ENCODE results near the gene MEX3B.
"Not testable (repeated sequence)": the region's sequence is repeated elsewhere in the genome, so short reads cannot be mapped to it uniquely, and the experiment has no call there.

The MEX3B gene

DNA sequence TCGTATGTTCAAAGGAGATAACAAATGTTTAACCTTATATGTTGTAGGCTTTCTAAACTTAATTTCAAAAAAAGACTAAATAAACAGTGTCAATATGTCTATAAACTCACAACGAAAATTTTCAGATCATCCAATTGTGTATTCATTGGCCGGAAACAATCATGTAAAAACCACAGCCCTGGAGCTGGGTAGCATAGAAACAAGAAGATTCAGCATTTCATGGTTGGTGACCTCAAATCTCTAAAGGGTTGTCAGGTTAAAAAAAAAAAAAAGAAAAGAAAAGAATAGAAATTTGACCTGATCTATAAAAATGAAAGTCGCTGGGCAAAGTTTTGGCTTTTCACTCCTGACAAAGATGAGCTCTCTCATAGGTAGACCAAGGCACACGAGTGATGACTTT lies 13.9 kb downstream of the MEX3B start:
- H2AFZ ChIP-seq (ENCODE audit: low read length) = no peak overlapping the region
- TF ChIP-seq, protein P1, sequence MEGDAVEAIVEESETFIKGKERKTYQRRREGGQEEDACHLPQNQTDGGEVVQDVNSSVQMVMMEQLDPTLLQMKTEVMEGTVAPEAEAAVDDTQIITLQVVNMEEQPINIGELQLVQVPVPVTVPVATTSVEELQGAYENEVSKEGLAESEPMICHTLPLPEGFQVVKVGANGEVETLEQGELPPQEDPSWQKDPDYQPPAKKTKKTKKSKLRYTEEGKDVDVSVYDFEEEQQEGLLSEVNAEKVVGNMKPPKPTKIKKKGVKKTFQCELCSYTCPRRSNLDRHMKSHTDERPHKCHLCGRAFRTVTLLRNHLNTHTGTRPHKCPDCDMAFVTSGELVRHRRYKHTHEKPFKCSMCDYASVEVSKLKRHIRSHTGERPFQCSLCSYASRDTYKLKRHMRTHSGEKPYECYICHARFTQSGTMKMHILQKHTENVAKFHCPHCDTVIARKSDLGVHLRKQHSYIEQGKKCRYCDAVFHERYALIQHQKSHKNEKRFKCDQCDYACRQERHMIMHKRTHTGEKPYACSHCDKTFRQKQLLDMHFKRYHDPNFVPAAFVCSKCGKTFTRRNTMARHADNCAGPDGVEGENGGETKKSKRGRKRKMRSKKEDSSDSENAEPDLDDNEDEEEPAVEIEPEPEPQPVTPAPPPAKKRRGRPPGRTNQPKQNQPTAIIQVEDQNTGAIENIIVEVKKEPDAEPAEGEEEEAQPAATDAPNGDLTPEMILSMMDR (IDR thresholded peaks at IDR 0.05; ENCODE audit: low read length) = no peak
- TF ChIP-seq EZH2 (IDR thresholded peaks at IDR 0.05; ENCODE audit: borderline replicate concordance, low read length) = no peak
- no peak overlapping the region for H3K4me2 ChIP-seq (ENCODE audit: low read length)
- no peaks in the 10 kb centered on the region for H3K9me2 ChIP-seq (ENCODE audit: low read depth, low read length)
- no peaks in the 10 kb centered on the region for H3F3A ChIP-seq (ENCODE audit: insufficient read depth, low read length)
- no peaks in the 10 kb centered on the region for H3K9me3 ChIP-seq (ENCODE audit: low read length)
- H3K79me2 ChIP-seq (ENCODE audit: insufficient read depth, low read length) = no peaks in the 10 kb centered on the region
- H3K36me3 ChIP-seq (ENCODE audit: insufficient read depth, low read length) = no peaks in the 10 kb centered on the region
- H3K27me3 ChIP-seq (ENCODE audit: insufficient read depth, low read length) = no peaks in the 10 kb centered on the region
- no peaks in the 10 kb centered on the region for H3K4me1 ChIP-seq (ENCODE audit: insufficient read depth, low read length, severe bottlenecking)
- H3K4me3 ChIP-seq (ENCODE audit: low read depth, low read length, poor library complexity, severe bottlenecking) = no peak overlapping the region
- H3K27ac ChIP-seq (ENCODE audit: low read depth, low read length, poor library complexity, severe bottlenecking) = no peak overlapping the region
- no peak overlapping the region for H3K9ac ChIP-seq (ENCODE audit: low read length)
- no peaks in the 10 kb centered on the region for H4K20me1 ChIP-seq (ENCODE audit: insufficient read depth, low read length)

GRCh38 chr15:82030176-82030575 lies 15.6 kb downstream of the MEX3B start:
- Histone ChIP-seq H3K27me3 (ENCODE audit: insufficient read depth, low read length) (no peaks in the 10 kb centered on the region), H3K9ac (ENCODE audit: low read length) (no peak overlapping the region), H3K9me3 (ENCODE audit: low read length) (no peaks in the 10 kb centered on the region), H3K79me2 (ENCODE audit: insufficient read depth, low read length) (no peaks in the 10 kb centered on the region), H3K9me2 (ENCODE audit: low read depth, low read length) (no peaks in the 10 kb centered on the region), H3F3A (ENCODE audit: insufficient read depth, low read length) (no peaks in the 10 kb centered on the region), H3K36me3 (ENCODE audit: insufficient read depth, low read length) (no peaks in the 10 kb centered on the region), H4K20me1 (ENCODE audit: insufficient read depth, low read length) (no peaks in the 10 kb centered on the region), H3K27ac (ENCODE audit: low read depth, low read length, poor library complexity, severe bottlenecking) (no peak overlapping the region), H3K4me3 (ENCODE audit: low read depth, low read length, poor library complexity, severe bottlenecking) (no peak overlapping the region), H3K4me1 (ENCODE audit: insufficient read depth, low read length, severe bottlenecking) (no peaks in the 10 kb centered on the region), H3K4me2 (ENCODE audit: low read length) (no peak overlapping the region), H2AFZ (ENCODE audit: low read length) (no peak overlapping the region)
- TF ChIP-seq EZH2 (IDR thresholded peaks at IDR 0.05; ENCODE audit: borderline replicate concordance, low read length) = no peak
- TF ChIP-seq, protein P1 (IDR thresholded peaks at IDR 0.05; ENCODE audit: low read length) = no peak

- not testable (repeated sequence) for H3K27me3 ChIP-seq (ENCODE audit: insufficient read depth, low read length); H3K36me3 ChIP-seq (ENCODE audit: insufficient read depth, low read length); H3K4me3 ChIP-seq (ENCODE audit: low read depth, low read length, poor library complexity, severe bottlenecking); H3K27ac ChIP-seq (ENCODE audit: low read depth, low read length, poor library complexity, severe bottlenecking); H3K9me3 ChIP-seq (ENCODE audit: low read length); H4K20me1 ChIP-seq (ENCODE audit: insufficient read depth, low read length); H3K9me2 ChIP-seq (ENCODE audit: low read depth, low read length); H2AFZ ChIP-seq (ENCODE audit: low read length); H3K9ac ChIP-seq (ENCODE audit: low read length); H3K79me2 ChIP-seq (ENCODE audit: insufficient read depth, low read length); H3K4me1 ChIP-seq (ENCODE audit: insufficient read depth, low read length, severe bottlenecking); H3K4me2 ChIP-seq (ENCODE audit: low read length); H3F3A ChIP-seq (ENCODE audit: insufficient read depth, low read length)
Observed at GRCh38 chr15:82028163-82028562, 17.7 kb downstream of the MEX3B start.

GRCh38 chr15:82021992-82022391 lies 23.8 kb downstream of the MEX3B start:
- Histone ChIP-seq H3K79me2 (ENCODE audit: insufficient read depth, low read length) (no peaks in the 10 kb centered on the region), H3K4me1 (ENCODE audit: insufficient read depth, low read length, severe bottlenecking) (no peaks in the 10 kb centered on the region), H3K9ac (ENCODE audit: low read length) (no peak overlapping the region), H3K4me2 (ENCODE audit: low read length) (no peak overlapping the region), H3K36me3 (ENCODE audit: insufficient read depth, low read length) (no peaks in the 10 kb centered on the region), H4K20me1 (ENCODE audit: insufficient read depth, low read length) (no peaks in the 10 kb centered on the region), H2AFZ (ENCODE audit: low read length) (no peak overlapping the region), H3K4me3 (ENCODE audit: low read depth, low read length, poor library complexity, severe bottlenecking) (no peak overlapping the region), H3K9me2 (ENCODE audit: low read depth, low read length) (no peaks in the 10 kb centered on the region), H3K9me3 (ENCODE audit: low read length) (no peaks in the 10 kb centered on the region), H3K27ac (ENCODE audit: low read depth, low read length, poor library complexity, severe bottlenecking) (no peak overlapping the region), H3F3A (ENCODE audit: insufficient read depth, low read length) (no peaks in the 10 kb centered on the region), H3K27me3 (ENCODE audit: insufficient read depth, low read length) (0 out of 2 replicates have a peak, but pooled peaks cover 4% of the 10 kb centered on the region)
- TF ChIP-seq, protein P1 (IDR thresholded peaks at IDR 0.05; ENCODE audit: low read length) = no peak
- TF ChIP-seq EZH2 (IDR thresholded peaks at IDR 0.05; ENCODE audit: borderline replicate concordance, low read length) = no peak

Data from OCI-LY1 (cell line).